ENCODE results near the gene OR10H1.
"Not testable (repeated sequence)": the region's sequence is repeated elsewhere in the genome, so short reads cannot be mapped to it uniquely, and the experiment has no call there.

OR10H1 gene

GRCh38 chr19:15829306-15829698, 13.8 kb upstream of the OR10H1 start:
- no peaks in the 10 kb centered on the region for H3K9me3 ChIP-seq (ENCODE audit: severe bottlenecking)
- peak overlapping the region; percentile 99 for H3K27ac ChIP-seq (ENCODE audit: poor library complexity, severe bottlenecking)
- DNase-seq (ENCODE audit: low spot score) (no peak), ATAC-seq (ENCODE audit: low read depth) (peak; percentile 40; the same call in 1 of the 3 replicates)
- H3K4me3 ChIP-seq (ENCODE audit: severe bottlenecking): peak overlapping the region; percentile 29
- TF ChIP-seq CTCF (IDR thresholded peaks at IDR 0.05; ENCODE audit: poor library complexity, severe bottlenecking): no peak
- H3K27me3 ChIP-seq (ENCODE audit: insufficient read depth, poor library complexity, severe bottlenecking): no peaks in the 10 kb centered on the region
- H3K4me1 ChIP-seq (ENCODE audit: insufficient read depth, poor library complexity, severe bottlenecking): peaks cover 10% of the 10 kb centered on the region
- peaks cover 18% of the 10 kb centered on the region for H3K36me3 ChIP-seq (ENCODE audit: low read depth)

GRCh38 chr19:15828611-15829305, 13.3 kb upstream of the OR10H1 start:
- ATAC-seq (ENCODE audit: low read depth): peak; percentile 48; the same call in 2 of the 3 replicates
- peak overlapping the region; percentile 99 for H3K27ac ChIP-seq (ENCODE audit: poor library complexity, severe bottlenecking)
- DNase-seq (ENCODE audit: low spot score); H3K27me3 ChIP-seq (ENCODE audit: insufficient read depth, poor library complexity, severe bottlenecking); H3K9me3 ChIP-seq (ENCODE audit: severe bottlenecking): not testable (repeated sequence)
- peak overlapping the region; percentile 29 for H3K4me3 ChIP-seq (ENCODE audit: severe bottlenecking)
- peaks cover 17% of the 10 kb centered on the region for H3K36me3 ChIP-seq (ENCODE audit: low read depth)
- peaks cover 10% of the 10 kb centered on the region for H3K4me1 ChIP-seq (ENCODE audit: insufficient read depth, poor library complexity, severe bottlenecking)

- Histone ChIP-seq H3K36me3 (ENCODE audit: low read depth) (peaks cover 13% of the 10 kb centered on the region), H3K27me3 (ENCODE audit: insufficient read depth, poor library complexity, severe bottlenecking) (no peaks in the 10 kb centered on the region), H3K27ac (ENCODE audit: poor library complexity, severe bottlenecking) (peak overlapping the region; percentile 99), H3K4me1 (ENCODE audit: insufficient read depth, poor library complexity, severe bottlenecking) (peaks cover 10% of the 10 kb centered on the region), H3K9me3 (ENCODE audit: severe bottlenecking) (no peaks in the 10 kb centered on the region), H3K4me3 (ENCODE audit: severe bottlenecking) (peak overlapping the region; percentile 29)
- peak; percentile 56 for ATAC-seq (ENCODE audit: low read depth)
- DNase-seq (ENCODE audit: low spot score): no peak
- TF ChIP-seq CTCF (IDR thresholded peaks at IDR 0.05; ENCODE audit: poor library complexity, severe bottlenecking): no peak
Observed at GRCh38 chr19:15828121-15828610, 12.7 kb upstream of the OR10H1 start.

GRCh38 chr19:15825753-15826152, 10.3 kb upstream of the OR10H1 start:
- DNase-seq (ENCODE audit: low spot score): no peak
- Histone ChIP-seq H3K27ac (ENCODE audit: poor library complexity, severe bottlenecking) (no peak overlapping the region), H3K36me3 (ENCODE audit: low read depth) (no peaks in the 10 kb centered on the region), H3K27me3 (ENCODE audit: insufficient read depth, poor library complexity, severe bottlenecking) (no peaks in the 10 kb centered on the region), H3K4me3 (ENCODE audit: severe bottlenecking) (no peak overlapping the region), H3K9me3 (ENCODE audit: severe bottlenecking) (no peaks in the 10 kb centered on the region), H3K4me1 (ENCODE audit: insufficient read depth, poor library complexity, severe bottlenecking) (peaks cover 10% of the 10 kb centered on the region)
- TF ChIP-seq CTCF (IDR thresholded peaks at IDR 0.05; ENCODE audit: poor library complexity, severe bottlenecking): no peak
- ATAC-seq (ENCODE audit: low read depth): no peak

GRCh38 chr19:15820646-15821045, 5.2 kb upstream of the OR10H1 start:
- no peak for DNase-seq (ENCODE audit: low spot score)
- Histone ChIP-seq H3K36me3 (ENCODE audit: low read depth) (no peaks in the 10 kb centered on the region), H3K9me3 (ENCODE audit: severe bottlenecking) (no peaks in the 10 kb centered on the region), H3K4me1 (ENCODE audit: insufficient read depth, poor library complexity, severe bottlenecking) (no peaks in the 10 kb centered on the region), H3K4me3 (ENCODE audit: severe bottlenecking) (no peak overlapping the region), H3K27ac (ENCODE audit: poor library complexity, severe bottlenecking) (no peak overlapping the region), H3K27me3 (ENCODE audit: insufficient read depth, poor library complexity, severe bottlenecking) (no peaks in the 10 kb centered on the region)
- ATAC-seq (ENCODE audit: low read depth): no peak
- no peak for TF ChIP-seq CTCF (IDR thresholded peaks at IDR 0.05; ENCODE audit: poor library complexity, severe bottlenecking)
